Left lung (tissue), 10 donors: ENCODE data around the gene GSTK1. TPM values are rescaled to one million over a fixed set of nuclear protein-coding genes. Genes with fewer than 3 reads are reported as not detected.

Source experiments
- ATAC-seq: fragments of 200-7000 bp; cut with Tn5 transposase; one replicate; pipeline ENCODE4 v1.9.1; 2020; ENCODE audit warnings: moderate library complexity
- DNase-seq, 4 donors: peaks; one replicate each; pipeline ENCODE4 v3.0.0-alpha.2; 2013 to 2020
- H3K27ac ChIP-seq, 2 donors: fragments of 200-600 bp; sonication (generic) in 1 of 2; one replicate each; pipeline versions ENCODE4 v1.5.0 to v1.8.0; 2020 to 2021
- H3K27me3 ChIP-seq, 2 donors: fragments of 200-600 bp; sonication (generic) in 1 of 2; one replicate each; pipeline versions ENCODE4 v1.5.0 to v1.8.0; 2020 to 2021
- H3K36me3 ChIP-seq, 2 donors: fragments of 200-600 bp; sonication (generic) in 1 of 2; one replicate each; pipeline versions ENCODE4 v1.5.0 to v1.8.0; 2020 to 2021
- H3K4me1 ChIP-seq, 2 donors: fragments of 200-600 bp; one replicate each; pipeline ENCODE4 v1.8.0; 2021
- H3K4me3 ChIP-seq, 2 donors: fragments of 200-600 bp; sonication (generic) in 1 of 2; one replicate each; pipeline versions ENCODE4 v1.5.0 to v1.8.0; 2020 to 2021; ENCODE audit warnings: mild to moderate bottlenecking in 1 of 2
- H3K9me3 ChIP-seq, 2 donors: fragments of 200-600 bp; sonication (generic) in 1 of 2; one replicate each; pipeline versions ENCODE4 v1.5.0 to v1.8.0; 2020 to 2021
- CTCF ChIP-seq, 2 donors: fragments of 200-600 bp; sonication (generic) in 1 of 2; IDR thresholded peaks; one replicate each; pipeline versions ENCODE4 v1.5.0 to v1.8.0; 2021; ENCODE audit warnings: antibody characterized with exemption in 2 of 2
- intact Hi-C, 2 donors: fragments of 100-400 bp; cut with DNase I; formaldehyde crosslinking; loops; one replicate each; pipeline versions ENCODE4 v1.11.2 to v1.14.2; 2022
- polyA plus RNA-seq, 6 donors: library from polyadenylated mRNA; unstranded; fragments of 120-200 nt; gene quantifications; one replicate each; pipeline ENCODE4 v1.2.1, GENCODE V29; 2013; ENCODE audit not compliant: insufficient read length in 6 of 6
- total RNA-seq, 2 donors: library from RNA; stranded (reverse); fragmentation: NEBNext Ultra II Directional; extraction: Animal tissue kit (Norgen Biotek cat#: 25700); gene quantifications; one replicate each; pipeline ENCODE4 v1.2.1, GENCODE V29; 2021
- donor health status: DM: no; HTN: yes; CAD: no.
- donor health status: DM: no; HTN: no; CAD: no.

GSTK1 gene
- total and polyA plus RNA-seq, 8 donors, result 109 to 151 (median 122) TPM

- no peaks in the 10 kb centered on the region for H3K36me3 ChIP-seq
- DNase-seq, result no peak
- no peaks in the 10 kb centered on the region for H3K4me1 ChIP-seq
- intact Hi-C loops, result loop anchor here (2.0 to 10.0 kb wide), 3 partner anchors 208 to 362 kb away; partner anchors contain the start of gene EPHB6 (in 1 of the 2)
- no peak overlapping the region for H3K27ac ChIP-seq
- H3K4me3 ChIP-seq, result no peak overlapping the region
- no peaks in the 10 kb centered on the region for H3K9me3 ChIP-seq
- no peak for ATAC-seq
- no peak for TF ChIP-seq CTCF (IDR thresholded peaks at IDR 0.05)
- no peaks in the 10 kb centered on the region for H3K27me3 ChIP-seq
These were observed 46.6 kb upstream of the GSTK1 start for GRCh38 chr7:143216686-143217085.

- Histone ChIP-seq H3K36me3 (no peaks in the 10 kb centered on the region), H3K4me1 (peaks cover 0 to 7% of the 10 kb centered on the region in 2 donors), H3K27ac (no peak overlapping the region), H3K27me3 (no peaks in the 10 kb centered on the region), H3K4me3 (no peak overlapping the region), H3K9me3 (no peaks in the 10 kb centered on the region)
- DNase-seq (no peak), ATAC-seq (no peak)
- intact Hi-C loops, result loop anchor here (2.0 to 10.0 kb wide), 3 partner anchors 209 to 363 kb away; partner anchors contain the start of gene EPHB6 (in 1 of the 2)
- TF ChIP-seq CTCF (IDR thresholded peaks at IDR 0.05), result no peak
These were observed 45.4 kb upstream of the GSTK1 start for GRCh38 chr7:143217806-143218205.

GRCh38 chr7:143221286-143221685 is 42.0 kb upstream of the GSTK1 start:
- no peak for ATAC-seq
- Histone ChIP-seq H3K4me3 (peak overlapping the region in 1 of 2 donors; percentile 1), H3K27me3 (no peaks in the 10 kb centered on the region), H3K36me3 (no peaks in the 10 kb centered on the region), H3K9me3 (no peaks in the 10 kb centered on the region), H3K27ac (peak overlapping the region in 1 of 2 donors; percentile 93), H3K4me1 (peaks cover 0 to 16% of the 10 kb centered on the region in 2 donors)
- TF ChIP-seq CTCF (IDR thresholded peaks at IDR 0.05), result no peak
- DNase-seq, result no peak
- intact Hi-C loops, result no loop called here

GRCh38 chr7:143221737-143222136 is 41.5 kb upstream of the GSTK1 start, which contains the start of gene TAS2R40:
TAS2R40 (plus strand) TSS chr7:143222037; CDS start chr7:143222079, 42 bp downstream.
- Histone ChIP-seq H3K27me3 (no peaks in the 10 kb centered on the region), H3K4me1 (peaks cover 0 to 16% of the 10 kb centered on the region in 2 donors), H3K36me3 (no peaks in the 10 kb centered on the region), H3K9me3 (no peaks in the 10 kb centered on the region), H3K4me3 (peak within 1 kb of the TSS in 1 of 2 donors; percentile 1), H3K27ac (peak within 1 kb of the TSS in 1 of 2 donors; percentile 93)
- intact Hi-C loops, result no loop called here
- ATAC-seq, result no peak
- no peak for DNase-seq
- no peak for TF ChIP-seq CTCF (IDR thresholded peaks at IDR 0.05)

- Histone ChIP-seq H3K4me3 (no peak overlapping the region), H3K4me1 (peaks cover 0 to 16% of the 10 kb centered on the region in 2 donors), H3K9me3 (no peaks in the 10 kb centered on the region), H3K27ac (peak overlapping the region in 1 of 2 donors; percentile 93), H3K27me3 (no peaks in the 10 kb centered on the region), H3K36me3 (no peaks in the 10 kb centered on the region)
- intact Hi-C loops, result no loop called here
- peak in 1 of 2 donors; percentile 15 for TF ChIP-seq CTCF (IDR thresholded peaks at IDR 0.05)
- ATAC-seq (peak; percentile 69), DNase-seq (peak in 2 of 4 donors; percentile 76 to 80)
These were observed 40.5 kb upstream of the GSTK1 start for GRCh38 chr7:143222782-143223181.
